Measurements from ENCODE around the gene RAVER2. TPM values are rescaled to one million over a fixed set of nuclear protein-coding genes. Genes with fewer than 3 reads are reported as not detected.
"Not testable (repeated sequence)": the region's sequence is repeated elsewhere in the genome, so short reads cannot be mapped to it uniquely, and the experiment has no call there.

The RAVER2 gene
- total RNA-seq, 1 experiment from 2014 or later: 15.1 TPM

GRCh38 chr1:64769482-64769881 lies 24.6 kb downstream of the RAVER2 start:
- no TSS peak for BruUV-seq (replicated peaks)
- H3K9me3 ChIP-seq (ENCODE audit: control insufficient read depth, insufficient read depth, low read depth, low read length): peaks cover 15% of the 10 kb centered on the region; the same call in 1 of the 2 replicates
- TF ChIP-seq TCF7L2 (IDR thresholded peaks at IDR 0.05; ENCODE audit: low read depth, low read length) (no peak), POLR2AphosphoS5 (IDR thresholded peaks at IDR 0.05; ENCODE audit: low read depth, low read length) (no peak), CTCF (IDR thresholded peaks at IDR 0.05) (no peak), SIN3A (IDR thresholded peaks at IDR 0.05; ENCODE audit: borderline replicate concordance, insufficient read depth, low read depth, low read length) (no peak), REST (IDR thresholded peaks at IDR 0.05; ENCODE audit: insufficient read depth in 1 of 2, low read depth in 2 of 2, low read length in 1 of 2) (no peak)
- intact Hi-C loops (cut with micrococcal nuclease; ENCODE audit: unreplicated experiment): no loop called here
- ChIA-PET CTCF (no interaction called here), POLR2A (interaction anchor here (0.6 kb wide), 1 partner anchor 280 kb away, joined by 3 read pairs; no protein-coding TSS in a partner anchor)
- no peak overlapping the region for H3K4me3 ChIP-seq (ENCODE audit: low read depth in 2 of 2, low read length in 2 of 2)
- ATAC-seq (no peak), DNase-seq (ENCODE audit: low read depth, low spot score) (no peak)
- in situ Hi-C loops (cut with HindIII; ENCODE audit: low pct_unique_long_range_greater_than_20kb, low sequenced_read_pairs): no loop called here
- H3K36me3 ChIP-seq (ENCODE audit: control insufficient read depth, insufficient read depth, low read length): no peaks in the 10 kb centered on the region; the same call in 1 of the 2 replicates
- H3K27me3 ChIP-seq (ENCODE audit: control insufficient read depth, insufficient read depth, low read length): no peaks in the 10 kb centered on the region
- H3K4me1 ChIP-seq (ENCODE audit: control insufficient read depth, insufficient read depth, low read length): no peaks in the 10 kb centered on the region
- no peak overlapping the region for H3K27ac ChIP-seq (ENCODE audit: low read length)

GRCh38 chr1:64769971-64770370 lies 25.1 kb downstream of the RAVER2 start:
- Histone ChIP-seq H3K27me3 (ENCODE audit: control insufficient read depth, insufficient read depth, low read length) (no peaks in the 10 kb centered on the region), H3K4me3 (ENCODE audit: low read depth in 2 of 2, low read length in 2 of 2) (no peak overlapping the region), H3K27ac (ENCODE audit: low read length) (no peak overlapping the region), H3K4me1 (ENCODE audit: control insufficient read depth, insufficient read depth, low read length) (no peaks in the 10 kb centered on the region), H3K9me3 (ENCODE audit: control insufficient read depth, insufficient read depth, low read depth, low read length) (peaks cover 15% of the 10 kb centered on the region; the same call in 1 of the 2 replicates), H3K36me3 (ENCODE audit: control insufficient read depth, insufficient read depth, low read length) (no peaks in the 10 kb centered on the region; the same call in 1 of the 2 replicates)
- TF ChIP-seq SIN3A (IDR thresholded peaks at IDR 0.05; ENCODE audit: borderline replicate concordance, insufficient read depth, low read depth, low read length) (no peak), CTCF (IDR thresholded peaks at IDR 0.05) (no peak), REST (IDR thresholded peaks at IDR 0.05; ENCODE audit: insufficient read depth in 1 of 2, low read depth in 2 of 2, low read length in 1 of 2) (no peak), POLR2AphosphoS5 (IDR thresholded peaks at IDR 0.05; ENCODE audit: low read depth, low read length) (no peak), TCF7L2 (IDR thresholded peaks at IDR 0.05; ENCODE audit: low read depth, low read length) (no peak)
- intact Hi-C loops (cut with micrococcal nuclease; ENCODE audit: unreplicated experiment): no loop called here
- DNase-seq (ENCODE audit: low read depth, low spot score) (no peak), ATAC-seq (no peak)
- ChIA-PET CTCF (no interaction called here), POLR2A (interaction anchor here (0.6 kb wide), 1 partner anchor 281 kb away, joined by 3 read pairs; no protein-coding TSS in a partner anchor)
- BruUV-seq (replicated peaks): no TSS peak
- in situ Hi-C loops (cut with HindIII; ENCODE audit: low pct_unique_long_range_greater_than_20kb, low sequenced_read_pairs): no loop called here

- peaks cover 15% of the 10 kb centered on the region; the same call in 1 of the 2 replicates for H3K9me3 ChIP-seq (ENCODE audit: control insufficient read depth, insufficient read depth, low read depth, low read length)
- CTCF ChIA-PET; ATAC-seq; in situ Hi-C loops (cut with HindIII; ENCODE audit: low pct_unique_long_range_greater_than_20kb, low sequenced_read_pairs); H3K4me3 ChIP-seq (ENCODE audit: low read depth in 2 of 2, low read length in 2 of 2); BruUV-seq (replicated peaks); H3K27ac ChIP-seq (ENCODE audit: low read length); H3K27me3 ChIP-seq (ENCODE audit: control insufficient read depth, insufficient read depth, low read length); intact Hi-C loops (cut with micrococcal nuclease; ENCODE audit: unreplicated experiment); DNase-seq (ENCODE audit: low read depth, low spot score); H3K4me1 ChIP-seq (ENCODE audit: control insufficient read depth, insufficient read depth, low read length); H3K36me3 ChIP-seq (ENCODE audit: control insufficient read depth, insufficient read depth, low read length): not testable (repeated sequence)
- POLR2A ChIA-PET: interaction anchor here (0.7 kb wide), 1 partner anchor 138 kb away, joined by 3 read pairs; no protein-coding TSS in a partner anchor
These were observed 28.4 kb downstream of the RAVER2 start for GRCh38 chr1:64773306-64773705.
